ENCODE data around the gene SLC38A5.

SLC38A5 gene

GRCh38 chrX:48513670-48514069 is 43.6 kb upstream of the SLC38A5 start:
- no peak for TF ChIP-seq CTCF (IDR thresholded peaks at IDR 0.05; ENCODE audit: low read depth, low read length, missing control alignments)
- in situ Hi-C loops (cut with HindIII; ENCODE audit: low sequenced_read_pairs) = no loop called here
- DNase-seq (ENCODE audit: low read depth) = no peak
- no peak overlapping the region for H3K4me3 ChIP-seq (ENCODE audit: low read depth, low read length)

- H3K4me3 ChIP-seq (ENCODE audit: low read depth, low read length) = no peak overlapping the region
- DNase-seq (ENCODE audit: low read depth) = no peak
- TF ChIP-seq CTCF (IDR thresholded peaks at IDR 0.05; ENCODE audit: low read depth, low read length, missing control alignments) = no peak
- in situ Hi-C loops (cut with HindIII; ENCODE audit: low sequenced_read_pairs) = no loop called here
These were observed 42.4 kb upstream of the SLC38A5 start for GRCh38 chrX:48512371-48512935.

- no peak overlapping the region for H3K4me3 ChIP-seq (ENCODE audit: low read depth, low read length)
- peak; percentile 47 for TF ChIP-seq CTCF (IDR thresholded peaks at IDR 0.05; ENCODE audit: low read depth, low read length, missing control alignments)
- DNase-seq (ENCODE audit: low read depth) = no peak
- in situ Hi-C loops (cut with HindIII; ENCODE audit: low sequenced_read_pairs) = no loop called here
These were observed 41.5 kb upstream of the SLC38A5 start for GRCh38 chrX:48511560-48511959.

- no peak for TF ChIP-seq CTCF (IDR thresholded peaks at IDR 0.05; ENCODE audit: low read depth, low read length, missing control alignments)
- no peak for DNase-seq (ENCODE audit: low read depth)
- in situ Hi-C loops (cut with HindIII; ENCODE audit: low sequenced_read_pairs) = no loop called here
- peak overlapping the region; percentile 54 for H3K4me3 ChIP-seq (ENCODE audit: low read depth, low read length)
These were observed 39.6 kb upstream of the SLC38A5 start for GRCh38 chrX:48509619-48510018.

- no peak for TF ChIP-seq CTCF (IDR thresholded peaks at IDR 0.05; ENCODE audit: low read depth, low read length, missing control alignments)
- DNase-seq (ENCODE audit: low read depth) = no peak
- peak overlapping the region; percentile 54 for H3K4me3 ChIP-seq (ENCODE audit: low read depth, low read length)
- in situ Hi-C loops (cut with HindIII; ENCODE audit: low sequenced_read_pairs) = no loop called here
These were observed 39.2 kb upstream of the SLC38A5 start for GRCh38 chrX:48509245-48509590.

- in situ Hi-C loops (cut with HindIII; ENCODE audit: low sequenced_read_pairs) = no loop called here
- DNase-seq (ENCODE audit: low read depth) = no peak
- peak within 1 kb of the TSS; percentile 54 for H3K4me3 ChIP-seq (ENCODE audit: low read depth, low read length)
- TF ChIP-seq CTCF (IDR thresholded peaks at IDR 0.05; ENCODE audit: low read depth, low read length, missing control alignments) = no peak
These were observed 38.6 kb upstream of the SLC38A5 start, which contains the start of gene PORCN for GRCh38 chrX:48508400-48509244. Gene PORCN (plus strand): TSS chrX:48508992. CDS start chrX:48509821, 829 bp downstream.

Data from astrocyte of the cerebellum (primary cell).